ENCODE measurements around the gene FRS2.

DNA sequence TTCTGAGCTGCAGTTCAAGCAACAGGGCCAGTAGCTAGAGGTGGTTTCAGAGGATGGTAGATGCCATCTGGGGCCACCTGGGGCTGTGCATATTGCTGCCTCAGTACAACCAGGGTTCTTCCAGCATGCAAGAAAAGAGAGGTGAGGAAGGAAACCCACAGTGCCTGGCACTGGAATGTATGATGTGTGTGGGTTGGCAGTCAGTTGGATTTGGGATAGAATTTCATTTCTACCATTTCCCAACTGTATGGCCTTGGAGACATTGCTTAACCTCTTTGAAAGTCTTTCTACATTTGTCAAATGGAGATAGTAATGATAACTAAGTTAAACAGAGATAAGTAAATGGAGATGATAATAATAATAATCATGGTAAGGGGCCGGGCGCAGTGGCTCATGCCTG lies 150.7 kb downstream of the FRS2 start:
- TF ChIP-seq POLR2AphosphoS5 (IDR thresholded peaks at IDR 0.05) (no peak), CTCF (IDR thresholded peaks at IDR 0.05 in 8 of 11, conservative IDR thresholded peaks at IDR 0.05 in 3 of 11) (no peak)

Measured in spleen (tissue), 7 donors.